K562 (cell line): ENCODE data around the gene RPF1.

Experiments
- BCLAF1 ChIP-seq, 2 experiments: fragments of 450-650 bp in 1 of 2; IDR thresholded peaks; 2 replicates each; pipeline ENCODE4 v1.6.1; 2011 to 2017; ENCODE audit warnings: low read depth in 2 of 2, antibody characterized with exemption in 1 of 2, borderline replicate concordance in 1 of 2, low read length in 1 of 2, mild to moderate bottlenecking in 1 of 2, mixed read lengths in 1 of 2; ENCODE audit not compliant: control insufficient read depth in 1 of 2
- HDAC6 ChIP-seq: IDR thresholded peaks from 2 replicates; pipeline ENCODE4 v1.6.1; 2012; ENCODE audit warnings: low read depth, mild to moderate bottlenecking, control low read depth, inconsistent platforms, low read length, moderate library complexity
- POLR2AphosphoS5 ChIP-seq: IDR thresholded peaks from 2 replicates; pipeline ENCODE4 v1.6.1; 2011; ENCODE audit warnings: mild to moderate bottlenecking, low read depth, low read length, moderate library complexity; ENCODE audit not compliant: control insufficient read depth, insufficient read depth
- RBM22 ChIP-seq: fragments of 200-400 bp; formaldehyde crosslinking; IDR thresholded peaks from 2 replicates; pipeline ENCODE4 v1.6.1; 2018; ENCODE audit warnings: low read length, low read depth; ENCODE audit not compliant: poor library complexity, severe bottlenecking
- REST ChIP-seq, 2 experiments: fragments of 450-650 bp; formaldehyde crosslinking in 1 of 2; IDR thresholded peaks; 2 replicates each; pipeline versions ENCODE4 v1.4.0 to v1.6.1; 2014 to 2020; ENCODE audit warnings: mild to moderate bottlenecking in 2 of 2, borderline replicate concordance in 1 of 2, low read depth in 1 of 2
- TGIF2 ChIP-seq: sonication (generic); formaldehyde crosslinking; IDR thresholded peaks from 2 replicates; pipeline ENCODE4 v1.8.1; 2022; ENCODE audit warnings: mild to moderate bottlenecking, missing genetic modification reagents, moderate library complexity
- ZBTB33 ChIP-seq: sonication (generic); formaldehyde crosslinking; IDR thresholded peaks from 2 replicates; pipeline ENCODE4 v1.8.1; 2023; ENCODE audit warnings: mild to moderate bottlenecking, missing genetic modification reagents
- ZNF274 ChIP-seq: IDR thresholded peaks from 2 replicates; pipeline ENCODE4 v1.6.1; 2011; ENCODE audit warnings: low read depth, mild to moderate bottlenecking, low read length, moderate library complexity, borderline replicate concordance
- ZNF324 ChIP-seq: fragments of 250-450 bp; sonication (Bioruptor Pico); IDR thresholded peaks from 2 replicates; pipeline ENCODE4 v1.4.0; 2020; ENCODE audit warnings: mild to moderate bottlenecking
- ZNF589 ChIP-seq: fragments of 200-800 bp; sonication (Bioruptor generic); IDR thresholded peaks from 2 replicates; pipeline ENCODE4 v1.6.1; 2016; ENCODE audit warnings: low read depth, missing genetic modification characterization, missing compliant biosample characterization

- TF ChIP-seq HDAC6 (no peak), BCLAF1 (IDR thresholded peaks at IDR 0.05; ENCODE audit: borderline replicate concordance in 1 of 2, control insufficient read depth in 1 of 2, low read depth in 2 of 2, low read length in 1 of 2) (no peak), ZBTB33 (CRISPR knock-in tag) (no peak), ZNF324 (CRISPR knock-in tag) (no peak), RBM22 (no peak), TGIF2 (CRISPR knock-in tag) (no peak), ZNF274 (no peak), REST (IDR thresholded peaks at IDR 0.05; ENCODE audit: borderline replicate concordance) (no peak), REST (CRISPR knock-in tag; IDR thresholded peaks at IDR 0.05; ENCODE audit: low read depth) (no peak), POLR2AphosphoS5 (no peak), ZNF589 (no peak)
Observed at GRCh38 chr1:84492726-84493125, 13.7 kb downstream of the RPF1 start.
